K562 (cell line): Measurements from ENCODE around the gene PLEKHF1. TPM values are rescaled to one million over a fixed set of nuclear protein-coding genes. Genes with fewer than 3 reads are reported as not detected.

ENCODE experiments used
- ATAC-seq: fragments of 200-7000 bp; cut with Tn5 transposase; 3 replicates; pipeline ENCODE4 v1.9.1; 2020; ENCODE audit warnings: moderate library complexity
- BruUV-seq: library from RNA; stranded (reverse); fragments of 400-500 nt; replicated peaks from 2 replicates; lab custom pipeline; 2021; lab: Mats Ljungman, UMichigan
- CTCF ChIA-PET: fragments of 300-600 bp; formaldehyde crosslinking; extraction: SDS; loops from one replicate; lab custom pipeline; 2021; ENCODE audit warnings: low intra/inter-chr PET ratio; lab: Yijun Ruan, JAX
- POLR2A ChIA-PET: fragments of 300-600, 350-650 bp; sonication (Branson Sonifier 250); formaldehyde crosslinking; extraction: SDS; loops from one replicate; lab custom pipeline; 2021; ENCODE audit warnings: antibody characterized with exemption, inconsistent platforms; lab: Yijun Ruan, JAX
- DNase-seq, 4 experiments: peaks; one replicate each; pipeline versions ENCODE4 v3.0.0 to v3.0.0-alpha.2; 2011 to 2018; ENCODE audit warnings: low spot score in 3 of 4, mixed read lengths in 3 of 4; ENCODE audit errors: extremely low read depth in 1 of 4
- FAIRE-seq: peaks from 2 replicates; lab custom pipeline; 2011; peaks lifted over from hg19 to GRCh38; lab: Jason Lieb, UNC
- H2AFZ ChIP-seq: 2 replicates; pipeline ENCODE4 v1.6.0; 2011; ENCODE audit warnings: low read depth, low read length, control low read depth, inconsistent platforms
- H3K27ac ChIP-seq: fragments of 200-600 bp; 3 replicates; pipeline ENCODE4 v1.8.0; 2011; ENCODE audit warnings: low read depth, mild to moderate bottlenecking, control low read depth, inconsistent platforms, low read length, moderate library complexity, mixed read lengths; ENCODE audit errors: extremely low read depth
- H3K27me3 ChIP-seq, 2 experiments: fragments of 300-600 bp in 1 of 2; 2 replicates in 1 of 2; 3 replicates in 1 of 2; pipeline versions ENCODE4 v1.6.0 to v1.8.0; 2011; ENCODE audit warnings: inconsistent platforms in 2 of 2, low read length in 2 of 2, mild to moderate bottlenecking in 1 of 2, mixed read lengths in 1 of 2, moderate library complexity in 1 of 2; ENCODE audit not compliant: control insufficient read depth in 2 of 2, insufficient read depth in 2 of 2
- H3K36me3 ChIP-seq: fragments of 300-600 bp; 3 replicates; pipeline ENCODE4 v1.8.0; 2011; ENCODE audit warnings: mild to moderate bottlenecking, low read length, inconsistent platforms; ENCODE audit not compliant: control insufficient read depth, insufficient read depth
- H3K4me1 ChIP-seq, 2 experiments: fragments of 200-600 bp in 1 of 2; replicated peaks in 1 of 2; 2 replicates in 1 of 2; 3 replicates in 1 of 2; pipeline versions ENCODE4 v1.5.1 to v1.8.0; 2011; ENCODE audit warnings: inconsistent platforms in 2 of 2, low read length in 2 of 2, mild to moderate bottlenecking in 1 of 2, mixed read lengths in 1 of 2, moderate library complexity in 1 of 2; ENCODE audit not compliant: control insufficient read depth in 2 of 2, insufficient read depth in 2 of 2
- H3K4me2 ChIP-seq: 2 replicates; pipeline ENCODE4 v1.6.1; 2011; ENCODE audit warnings: low read length, control low read depth, inconsistent platforms, mixed read lengths; ENCODE audit not compliant: insufficient read depth
- H3K4me3 ChIP-seq: fragments of 200-600 bp; sonication (generic), shearing (Covaris generic); 2 replicates; pipeline ENCODE4 v1.5.1; 2016; ENCODE audit warnings: control low read depth, inconsistent platforms
- H3K79me2 ChIP-seq: fragments of 200-600 bp; 3 replicates; pipeline ENCODE4 v1.8.0; 2011; ENCODE audit warnings: low read length, inconsistent platforms; ENCODE audit not compliant: control insufficient read depth, insufficient read depth
- H3K9ac ChIP-seq, 2 experiments: 2 replicates each; pipeline versions ENCODE4 v1.6.0 to v1.6.1; 2011; ENCODE audit warnings: low read depth in 2 of 2, low read length in 2 of 2, control low read depth in 1 of 2, inconsistent platforms in 1 of 2, mild to moderate bottlenecking in 1 of 2, mixed read lengths in 1 of 2; ENCODE audit not compliant: insufficient read depth in 1 of 2
- H3K9me1 ChIP-seq: one replicate; pipeline ENCODE4 v1.6.0; 2011; ENCODE audit warnings: inconsistent platforms, mild to moderate bottlenecking, low read length, moderate library complexity; ENCODE audit not compliant: control insufficient read depth, insufficient read depth
- H3K9me3 ChIP-seq: replicated peaks from 2 replicates; pipeline ENCODE4 v1.5.1; 2011; ENCODE audit warnings: low read depth, low read length, inconsistent platforms; ENCODE audit not compliant: control insufficient read depth, insufficient read depth
- H4K20me1 ChIP-seq: replicated peaks from 2 replicates; pipeline ENCODE4 v1.6.1; 2011; ENCODE audit warnings: low read length, inconsistent platforms, mixed read lengths; ENCODE audit not compliant: control insufficient read depth, insufficient read depth
- ADNP ChIP-seq: fragments of 200-800 bp; sonication (Bioruptor generic); IDR thresholded peaks from 2 replicates; pipeline ENCODE4 v1.6.1; 2016; ENCODE audit warnings: missing genetic modification characterization, missing compliant biosample characterization
- BCL6 ChIP-seq: fragments of 250-450 bp; sonication (Bioruptor Pico); IDR thresholded peaks from 2 replicates; pipeline ENCODE4 v1.4.0; 2020
- CHCHD3 ChIP-seq: fragments of 250-450 bp; sonication (Bioruptor Pico); IDR thresholded peaks from 2 replicates; pipeline ENCODE4 v2.1.2; 2022; ENCODE audit warnings: mild to moderate bottlenecking
- DIDO1 ChIP-seq: fragments of 450-650 bp; IDR thresholded peaks from 2 replicates; pipeline ENCODE4 v1.6.1; 2016; ENCODE audit warnings: low read depth, missing biosample characterization, missing genetic modification characterization
- RBBP5 ChIP-seq: fragments of 200-600 bp; sonication (generic); IDR thresholded peaks from 2 replicates; pipeline ENCODE4 v1.6.1; 2012; ENCODE audit warnings: borderline replicate concordance, mild to moderate bottlenecking, low read length, control low read depth, inconsistent platforms; ENCODE audit not compliant: insufficient read depth, poor library complexity, severe bottlenecking
- RBM17 ChIP-seq: fragments of 200-400 bp; formaldehyde crosslinking; IDR thresholded peaks from 2 replicates; pipeline ENCODE4 v1.6.1; 2017; ENCODE audit warnings: low read depth, mild to moderate bottlenecking, low read length, borderline replicate concordance
- REST ChIP-seq, 2 experiments: fragments of 450-650 bp; formaldehyde crosslinking in 1 of 2; IDR thresholded peaks; 2 replicates each; pipeline versions ENCODE4 v1.4.0 to v1.6.1; 2014 to 2020; ENCODE audit warnings: mild to moderate bottlenecking in 2 of 2, borderline replicate concordance in 1 of 2, low read depth in 1 of 2
- SP2 ChIP-seq: IDR thresholded peaks from 2 replicates; pipeline ENCODE4 v1.6.1; 2011; ENCODE audit warnings: mild to moderate bottlenecking, low read depth, low read length, moderate library complexity; ENCODE audit not compliant: poor library complexity, severe bottlenecking; ENCODE audit errors: extremely low read depth
- SRSF7 ChIP-seq: fragments of 200-400 bp; formaldehyde crosslinking; optimal IDR thresholded peaks from 2 replicates; pipeline ENCODE3; 2017; ENCODE audit warnings: mild to moderate bottlenecking, low read depth, low read length
- STAT5A ChIP-seq: IDR thresholded peaks from 2 replicates; pipeline ENCODE4 v1.6.1; 2012; ENCODE audit warnings: low read length, inconsistent platforms, borderline replicate concordance
- ZFPM2 ChIP-seq: fragments of 250-450 bp; sonication (Bioruptor Pico); IDR thresholded peaks from 2 replicates; pipeline ENCODE4 v1.5.1; 2022; ENCODE audit warnings: mild to moderate bottlenecking
- ZNF124 ChIP-seq: sonication (generic); formaldehyde crosslinking; IDR thresholded peaks from 2 replicates; pipeline ENCODE4 v1.8.1; 2022; ENCODE audit warnings: missing genetic modification reagents
- ZNF133 ChIP-seq: fragments of 250-450 bp; sonication (Bioruptor Pico); IDR thresholded peaks from 2 replicates; pipeline ENCODE4 v1.4.0; 2020; ENCODE audit warnings: mild to moderate bottlenecking
- ZNF445 ChIP-seq: fragments of 250-450 bp; sonication (Bioruptor Pico); IDR thresholded peaks from 2 replicates; pipeline ENCODE4 v1.4.0; 2020; ENCODE audit warnings: low read depth, mild to moderate bottlenecking, moderate library complexity
- WGBS: fragments of 100-300 bp; shearing (Covaris generic); methylation state at CpG from one replicate; pipeline ENCODE4 v1.1.6; 2016; ENCODE audit warnings: low coverage, mixed read lengths; ENCODE audit not compliant: insufficient coverage; ENCODE audit errors: missing lambda C conversion rate; 5-methylcytosine and 5-hydroxymethylcytosine counted together
- in situ Hi-C: fragments of 300-500 bp; cut with MboI; formaldehyde crosslinking; loops from 4 replicates; pipeline ENCODE4 v1.15.0; 2018; ENCODE audit warnings: inconsistent platforms, mixed read lengths
- intact Hi-C: fragments of 100-400 bp; cut with micrococcal nuclease; formaldehyde crosslinking; loops from 2 replicates; pipeline ENCODE4 v1.14.2; 2022
- polyA plus RNA-seq, 8 experiments: library from polyadenylated mRNA; depleted of rRNA in 4 of 8; stranded (reverse) in 5 of 8; unstranded in 3 of 8; fragments of >200 nt; fragmentation: Nextera tagmentation in 2 of 8; fragmentation: Illumina TruSeq in 1 of 8; extraction: Ambion mirVana in 2 of 8; extraction: Trizol in 1 of 8; gene quantifications; 2 replicates each; pipeline versions ENCODE4 v1.2.1 to v1.2.3, GENCODE V29; 2011 to 2014; ENCODE audit warnings: inconsistent platforms in 1 of 8, missing spikeins in 1 of 8
- total RNA-seq, 7 experiments: library from RNA; depleted of rRNA in 6 of 7; stranded (reverse); fragments of >200 nt in 6 of 7; fragmentation: Illumina TruSeq in 2 of 7; extraction: Trizol in 2 of 7; gene quantifications; 2 replicates each; pipeline versions ENCODE4 v1.2.1 to v1.2.3, GENCODE V29; 2011 to 2021; ENCODE audit warnings: low replicate concordance in 1 of 7

PLEKHF1 gene
- total and polyA plus RNA-seq, 9 of the 15 experiments (the other 6 are each of a cell fraction or from before 2014, with no cell fraction given), result 0.07 to 13.4 (median 3.9) TPM; not detected in 1

DNA sequence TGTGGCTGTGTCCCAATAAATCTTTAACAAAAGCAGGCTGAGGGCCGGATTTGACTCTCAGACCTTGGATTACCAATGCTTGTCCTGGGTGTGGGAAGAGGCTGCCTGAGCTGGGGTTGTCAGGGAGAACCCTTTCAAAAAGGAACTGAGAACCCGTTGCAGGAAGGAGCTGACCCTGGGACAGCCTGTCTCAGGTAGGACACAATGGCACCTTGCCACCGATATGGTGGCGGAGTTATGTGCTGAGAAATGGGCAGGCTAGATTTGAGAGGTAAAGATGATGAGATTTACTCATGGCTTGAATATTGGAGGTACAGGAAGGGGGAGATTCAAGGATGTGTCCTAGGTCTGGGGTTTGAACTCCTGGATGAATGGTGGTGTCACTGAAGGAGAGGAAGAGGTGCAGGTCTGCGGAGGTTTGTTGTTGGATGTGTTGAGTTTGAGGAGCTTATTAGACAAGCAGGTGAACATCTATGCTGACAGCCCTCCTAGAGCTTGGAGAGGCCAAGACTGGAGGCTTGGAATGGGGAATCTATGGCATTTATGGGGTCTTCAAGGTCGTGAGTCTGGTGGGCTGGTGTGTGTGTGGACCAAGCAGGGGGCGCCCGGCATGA lies 7.2 kb downstream of the PLEKHF1 start:
- ChIA-PET CTCF (no interaction called here), POLR2A (interaction anchor here (0.6 to 2.1 kb wide), 7 partner anchors 9 to 801 kb away, joined by 3 to 13 read pairs (median 3); no protein-coding TSS in a partner anchor)
- FAIRE-seq (no peak), DNase-seq (peak in 1 of 4 experiments; percentile 4), ATAC-seq (no peak)
- 84% methylated on average over 8 of the region's 8 CpGs for WGBS
- Histone ChIP-seq H3K9me3 (no peaks in the 10 kb centered on the region), H3K9me1 (no peaks in the 10 kb centered on the region), H3K9ac (no peak overlapping the region), H2AFZ (no peak overlapping the region), H3K4me1 (peaks cover 16 to 53% of the 10 kb centered on the region in 2 experiments; a peak in 4 of 5 replicates), H3K27me3 (no peaks in the 10 kb centered on the region), H3K27ac (no peak overlapping the region), H4K20me1 (0 out of 2 replicates have a peak, but pooled peaks cover 4% of the 10 kb centered on the region), H3K79me2 (peaks cover 52% of the 10 kb centered on the region), H3K36me3 (peaks cover 47% of the 10 kb centered on the region; the same call in 2 of the 3 replicates), H3K4me3 (no peak overlapping the region), H3K4me2 (no peak overlapping the region)
- intact Hi-C loops, result no loop called here
- in situ Hi-C loops, result no loop called here
- TF ChIP-seq RBM17, result no peak
- no peak for TF ChIP-seq ZNF445 (CRISPR knock-in tag)
- TF ChIP-seq DIDO1, result no peak
- no peak for TF ChIP-seq REST (IDR thresholded peaks at IDR 0.05; ENCODE audit: borderline replicate concordance)
- TF ChIP-seq REST (CRISPR knock-in tag; IDR thresholded peaks at IDR 0.05; ENCODE audit: low read depth), result no peak
- no peak for TF ChIP-seq BCL6 (CRISPR knock-in tag)
- TF ChIP-seq ZFPM2 (CRISPR knock-in tag), result no peak
- no peak for TF ChIP-seq SP2
- no peak for TF ChIP-seq ZNF133 (CRISPR knock-in tag)
- no peak for TF ChIP-seq ADNP (tag)
- TF ChIP-seq SRSF7, result no peak
- no peak for TF ChIP-seq ZNF124 (CRISPR knock-in tag)
- TF ChIP-seq CHCHD3 (CRISPR knock-in tag), result no peak
- no peak for TF ChIP-seq STAT5A
- no peak for TF ChIP-seq RBBP5
- no TSS peak for BruUV-seq
